Astrocyte of the cerebellum (primary cell): ENCODE data around the gene TNFSF18.
A peak's percentile ranks its signal among the peaks of the same experiment; 100 is the strongest.
"Not testable (repeated sequence)": the region's sequence is repeated elsewhere in the genome, so short reads cannot be mapped to it uniquely, and the experiment has no call there.

Experiments
- DNase-seq: peaks from one replicate; pipeline ENCODE4 v3.0.0-alpha.2; 2011; ENCODE audit warnings: low read depth
- H3K4me3 ChIP-seq: 2 replicates; pipeline ENCODE4 v1.5.1; 2011; ENCODE audit warnings: mild to moderate bottlenecking, low read depth, low read length, moderate library complexity
- CTCF ChIP-seq: IDR thresholded peaks from 2 replicates; pipeline ENCODE4 v1.5.1; 2012; ENCODE audit warnings: low read length, low read depth, moderate library complexity, mild to moderate bottlenecking; ENCODE audit errors: missing control alignments
- in situ Hi-C: cut with HindIII; loops from 2 replicates; pipeline ENCODE4 v1.10.0; 2017; ENCODE audit warnings: low sequenced_read_pairs

The TNFSF18 gene

GRCh38 chr1:173093691-173094445 is 43.1 kb upstream of the TNFSF18 start:
- in situ Hi-C loops: no loop called here
- no peak for DNase-seq
- no peak overlapping the region for H3K4me3 ChIP-seq
- TF ChIP-seq CTCF: no peak

GRCh38 chr1:173084292-173084691 is 33.6 kb upstream of the TNFSF18 start:
- DNase-seq: no peak
- in situ Hi-C loops: no loop called here
- no peak overlapping the region for H3K4me3 ChIP-seq
- TF ChIP-seq CTCF: no peak

- TF ChIP-seq CTCF: no peak
- H3K4me3 ChIP-seq: no peak overlapping the region
- no peak for DNase-seq
- in situ Hi-C loops: no loop called here
These were observed 32.2 kb upstream of the TNFSF18 start for GRCh38 chr1:173082913-173083312.

GRCh38 chr1:173074217-173074616 is 23.5 kb upstream of the TNFSF18 start:
- DNase-seq, in situ Hi-C loops, H3K4me3 ChIP-seq: not testable (repeated sequence)

- TF ChIP-seq CTCF: no peak
- DNase-seq: no peak
- in situ Hi-C loops: no loop called here
- no peak overlapping the region for H3K4me3 ChIP-seq
These were observed 13.3 kb upstream of the TNFSF18 start for GRCh38 chr1:173064011-173064410.

- no peak for DNase-seq
- no peak for TF ChIP-seq CTCF
- in situ Hi-C loops: no loop called here
These were observed 12.4 kb upstream of the TNFSF18 start for GRCh38 chr1:173063171-173063570.

GRCh38 chr1:173062150-173062938 is 11.6 kb upstream of the TNFSF18 start:
- no peak for TF ChIP-seq CTCF
- H3K4me3 ChIP-seq: no peak overlapping the region
- peak; percentile 38 for DNase-seq
- in situ Hi-C loops: no loop called here

More at GRCh38 chr1:173063171-173063570, 12.4 kb upstream of the TNFSF18 start:
- no peak overlapping the region for H3K4me3 ChIP-seq
